ENCODE results near the gene SLC17A5.
"Not testable (repeated sequence)": the region's sequence is repeated elsewhere in the genome, so short reads cannot be mapped to it uniquely, and the experiment has no call there.

The SLC17A5 gene

DNA sequence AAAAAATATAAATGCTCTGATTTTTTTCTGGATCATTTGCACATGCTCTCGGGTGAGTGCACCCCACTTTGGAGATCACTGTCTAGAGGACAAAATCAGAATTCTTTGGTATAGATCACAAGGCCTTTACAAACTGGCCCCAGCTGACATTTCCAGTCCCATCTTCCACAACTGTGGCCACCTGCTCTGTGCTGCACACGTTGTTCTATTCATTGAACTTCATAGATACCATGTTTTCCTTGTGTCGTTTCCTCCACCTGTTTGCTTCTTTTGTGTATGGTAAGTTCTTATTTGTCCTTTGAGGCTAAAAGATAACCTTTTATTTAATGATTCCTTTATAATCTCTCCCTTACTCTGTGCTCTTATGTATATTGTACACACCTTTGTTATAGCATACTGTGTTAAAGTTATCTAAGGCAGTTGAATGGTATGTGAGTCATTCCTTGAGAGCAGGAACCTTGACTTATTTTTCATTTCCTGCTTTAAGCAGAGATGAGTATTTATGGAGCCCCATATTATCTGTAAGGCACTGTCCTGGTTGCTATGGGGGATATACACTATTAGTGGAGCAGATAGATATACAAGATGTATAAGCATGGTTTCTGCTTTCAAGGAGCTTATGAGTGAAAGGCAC, 12.0 kb upstream of the SLC17A5 start:
- no peak for DNase-seq (ENCODE audit: low read depth in 3 of 3)

DNA sequence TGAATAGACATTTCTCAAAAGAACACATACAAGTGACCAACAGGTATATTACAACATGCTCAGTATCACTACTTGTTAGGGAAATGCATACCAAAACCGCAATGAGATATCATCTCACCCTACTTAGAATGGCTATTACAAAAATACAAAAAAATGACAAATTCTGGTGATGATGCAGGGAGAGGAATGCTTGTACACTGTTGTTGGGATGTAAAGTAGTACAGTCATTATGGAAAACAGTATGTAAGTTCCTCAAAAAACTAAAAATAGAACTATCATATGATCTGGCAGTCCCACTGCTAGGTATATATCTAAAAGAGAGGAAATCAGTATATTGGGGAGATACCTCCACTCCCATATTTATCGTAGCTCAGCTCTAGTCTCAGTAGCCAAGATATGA, 10.9 kb upstream of the SLC17A5 start:
- DNase-seq (ENCODE audit: low read depth in 3 of 3), result no peak

DNA sequence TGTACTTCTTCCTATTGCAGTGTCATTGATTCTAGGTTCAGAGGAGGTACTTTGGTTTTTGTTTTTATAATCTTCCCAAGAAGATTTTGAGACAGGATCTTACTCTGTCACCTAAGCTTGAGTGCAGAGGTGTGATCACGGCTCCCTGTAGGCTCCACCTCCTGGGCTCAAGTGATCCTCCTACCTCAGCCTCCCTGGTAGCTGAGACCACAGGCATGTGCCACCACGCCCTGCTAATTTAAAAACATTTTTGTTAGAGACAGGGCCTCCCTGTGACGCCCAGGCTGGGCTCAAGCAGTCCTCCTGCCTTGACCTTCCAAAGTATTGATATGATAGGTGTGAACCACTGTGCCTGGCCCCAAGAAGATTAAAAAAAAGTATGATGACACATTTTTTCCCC, 3.4 kb upstream of the SLC17A5 start:
- no peak for DNase-seq (ENCODE audit: low read depth in 3 of 3)

DNA sequence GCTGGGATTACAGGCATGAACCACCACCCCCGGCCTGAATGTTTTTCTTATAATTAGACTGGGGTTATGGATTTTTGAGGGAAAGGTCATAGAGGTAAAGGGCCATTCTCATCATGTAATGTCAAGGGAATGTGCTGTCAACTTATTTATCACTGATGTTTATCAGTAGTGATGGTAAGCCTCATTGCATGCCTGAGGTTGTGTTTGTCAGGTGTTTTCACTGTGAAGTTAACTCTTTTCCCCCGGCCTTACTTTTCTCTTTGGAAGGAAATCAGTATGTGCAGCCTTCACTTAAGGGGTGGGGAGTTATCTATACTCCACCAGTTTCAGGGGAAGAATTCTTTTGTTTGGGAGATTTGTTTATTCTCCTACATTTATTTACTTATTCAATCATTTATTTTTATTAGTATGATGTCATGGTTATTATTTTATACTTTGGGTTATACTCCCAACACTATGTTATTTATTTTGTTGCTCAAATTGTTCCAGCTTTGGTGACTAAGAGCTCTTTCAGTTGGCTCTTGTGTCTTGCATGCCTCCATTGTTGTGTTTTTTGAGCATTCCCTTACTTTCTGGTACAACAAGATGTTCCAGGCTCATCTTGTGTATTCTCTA, 2.8 kb upstream of the SLC17A5 start:
- no peak for DNase-seq (ENCODE audit: low read depth in 3 of 3)

DNA sequence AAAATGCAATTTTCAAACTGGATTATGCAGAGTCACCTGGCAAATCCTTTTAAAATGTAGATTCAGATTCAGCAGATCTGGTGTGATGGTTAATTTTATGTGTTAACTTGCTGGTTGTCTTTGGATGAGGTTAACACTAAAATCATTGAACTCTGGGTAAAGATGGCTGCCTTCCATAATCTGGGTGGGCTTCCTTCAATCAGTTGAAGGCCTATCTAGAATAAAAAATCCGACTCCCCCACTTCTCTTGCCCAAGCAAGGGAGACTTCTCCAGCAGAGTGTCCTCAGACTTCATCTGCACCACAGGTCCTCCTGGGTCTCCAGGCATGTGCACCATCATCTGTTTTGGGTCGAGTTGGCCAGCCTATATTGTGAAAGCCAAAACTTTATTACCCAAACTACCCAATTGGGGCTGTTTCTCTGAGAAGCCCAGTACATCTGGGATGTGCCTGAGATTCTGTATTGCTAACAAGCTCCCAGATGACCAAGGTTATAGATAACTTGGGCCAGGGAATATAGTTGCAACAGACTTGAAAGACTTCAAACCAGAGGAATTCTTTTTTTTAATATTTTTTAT, 1.6 kb upstream of the SLC17A5 start:
- DNase-seq (ENCODE audit: low read depth in 3 of 3), result no peak

DNA sequence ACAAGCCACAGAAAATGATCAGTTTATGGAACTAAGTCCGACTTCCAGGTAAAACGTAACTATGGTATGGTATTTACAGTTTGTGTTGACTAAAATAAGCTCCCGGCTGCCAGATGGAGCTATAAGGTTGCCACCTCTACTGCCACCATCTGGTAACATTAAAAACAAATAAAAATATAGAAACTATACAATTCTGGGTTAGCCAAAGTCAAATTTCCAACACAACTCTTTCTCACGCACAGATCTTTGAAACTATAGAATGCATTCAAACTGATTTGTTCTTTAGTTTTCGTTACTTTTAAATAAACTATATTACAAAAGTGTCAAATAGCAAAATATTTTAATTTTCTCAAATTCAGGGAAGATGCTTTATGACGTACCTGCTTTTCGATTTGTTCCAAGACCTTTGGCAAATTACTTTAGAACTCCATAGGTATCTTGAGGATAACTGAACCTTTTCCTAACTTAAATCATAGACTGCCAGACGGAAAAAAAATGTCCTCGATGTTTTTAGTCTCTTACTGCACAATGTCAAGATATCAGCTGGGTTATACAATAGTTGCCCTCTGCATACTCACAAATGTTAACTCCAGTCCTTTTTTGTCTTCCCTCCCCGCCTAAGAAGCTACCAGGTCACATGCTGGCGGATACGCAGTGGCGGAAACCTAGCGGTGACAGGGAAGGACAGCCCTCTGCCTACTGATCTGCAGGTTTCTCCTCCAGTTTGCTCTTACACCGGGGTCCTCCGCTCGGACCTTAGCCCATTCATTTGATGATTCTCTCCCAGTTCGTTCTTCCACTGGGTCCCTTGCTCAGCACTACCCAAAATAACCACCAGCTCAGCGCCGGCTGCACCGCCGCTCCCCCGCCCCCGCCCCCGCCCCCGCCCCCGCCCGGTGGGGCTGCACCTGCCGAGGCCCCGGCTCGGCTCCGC, 888 bp downstream of the SLC17A5 start:
- DNase-seq (ENCODE audit: low read depth in 3 of 3), result peak; percentile 26 to 58 (median 27)

DNA sequence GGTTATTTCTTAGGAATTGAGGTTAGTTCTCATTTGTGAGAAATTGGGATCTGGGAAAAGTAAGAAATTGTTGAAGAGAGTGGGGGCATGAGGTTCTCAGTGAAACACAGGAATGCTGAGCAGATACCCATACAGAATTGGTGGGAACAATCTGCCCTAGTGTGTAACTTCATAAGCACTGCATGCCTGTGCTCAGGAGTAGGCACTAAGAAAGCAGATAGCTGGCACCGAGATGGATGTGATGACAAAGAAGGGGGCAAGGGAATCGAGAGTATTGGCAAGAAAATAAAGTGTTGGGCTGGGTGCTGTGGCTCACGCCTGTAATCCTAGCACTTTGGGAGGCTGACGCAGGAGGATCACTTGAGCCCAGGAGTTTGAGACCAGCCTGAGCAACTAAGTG, 4.0 kb downstream of the SLC17A5 start:
- DNase-seq (ENCODE audit: low read depth in 3 of 3), result no peak

DNA sequence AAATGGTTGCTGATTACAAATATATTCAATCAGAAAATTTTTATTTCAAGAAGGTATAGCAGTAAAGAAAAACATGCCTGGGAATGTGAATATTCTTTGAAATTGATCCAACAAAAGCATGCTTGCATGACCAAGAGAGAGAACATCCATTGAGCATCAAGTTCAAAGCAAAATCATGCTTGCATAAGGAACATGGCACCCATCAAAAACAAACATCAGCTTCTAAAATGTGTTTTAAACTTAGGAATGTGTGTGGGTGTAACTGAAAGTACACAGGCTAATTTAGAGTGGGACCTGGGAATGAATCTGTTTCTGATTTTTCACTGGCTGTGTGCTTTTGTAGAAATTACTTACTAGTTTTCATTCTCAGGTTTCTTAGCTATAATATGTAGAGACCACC, 5.6 kb downstream of the SLC17A5 start:
- DNase-seq (ENCODE audit: low read depth in 3 of 3), result no peak

DNA sequence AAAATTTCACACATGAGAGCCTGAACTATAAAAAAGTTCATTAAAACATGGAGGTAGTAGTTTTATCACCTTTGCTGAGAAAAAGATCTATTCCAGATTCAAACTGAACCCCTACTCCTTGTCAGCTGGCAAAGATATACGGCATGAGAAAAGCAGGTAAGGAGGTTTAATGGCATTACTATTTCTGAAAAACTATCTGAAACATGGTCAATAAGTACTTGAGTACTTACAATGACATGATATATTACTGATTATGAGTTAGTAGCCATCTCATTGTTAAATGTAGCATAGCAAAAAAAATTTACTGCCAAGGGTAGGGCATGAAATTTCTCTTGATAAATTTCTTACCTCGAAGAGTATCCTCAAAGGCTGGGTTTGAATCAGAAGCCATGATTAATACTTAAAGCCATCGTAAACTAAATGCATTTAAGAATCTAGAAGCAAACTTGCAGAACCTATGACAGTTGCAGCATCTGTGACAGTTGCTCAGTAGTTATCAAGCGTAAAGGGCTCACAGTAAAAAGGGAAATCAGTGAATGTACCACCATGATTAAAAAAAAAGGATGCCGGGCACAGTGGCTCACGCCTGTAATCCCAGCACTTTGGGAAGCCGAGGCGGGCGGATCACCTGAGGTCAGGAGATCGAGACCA, 8.7 kb downstream of the SLC17A5 start:
- no peak for DNase-seq (ENCODE audit: low read depth in 3 of 3)

DNA sequence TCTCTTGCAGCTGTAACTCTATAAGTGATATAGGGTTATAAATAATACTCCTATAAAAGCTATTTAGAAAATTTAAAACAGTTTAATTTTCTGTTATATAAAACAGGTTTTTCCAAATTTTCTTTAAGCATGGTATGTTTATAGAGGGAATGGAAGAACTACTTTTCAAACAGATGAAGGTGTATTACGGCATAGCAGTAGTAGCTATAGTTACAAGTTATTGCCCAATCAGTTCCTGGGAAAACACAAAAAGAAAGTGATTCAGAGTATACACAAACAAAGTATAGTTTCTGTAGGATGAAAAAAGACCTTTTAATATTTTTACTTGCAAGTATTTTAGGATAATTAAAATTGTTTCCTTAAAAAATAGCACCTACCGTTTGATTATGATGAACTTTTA, 9.8 kb downstream of the SLC17A5 start:
- no peak for DNase-seq (ENCODE audit: low read depth in 3 of 3)

DNA sequence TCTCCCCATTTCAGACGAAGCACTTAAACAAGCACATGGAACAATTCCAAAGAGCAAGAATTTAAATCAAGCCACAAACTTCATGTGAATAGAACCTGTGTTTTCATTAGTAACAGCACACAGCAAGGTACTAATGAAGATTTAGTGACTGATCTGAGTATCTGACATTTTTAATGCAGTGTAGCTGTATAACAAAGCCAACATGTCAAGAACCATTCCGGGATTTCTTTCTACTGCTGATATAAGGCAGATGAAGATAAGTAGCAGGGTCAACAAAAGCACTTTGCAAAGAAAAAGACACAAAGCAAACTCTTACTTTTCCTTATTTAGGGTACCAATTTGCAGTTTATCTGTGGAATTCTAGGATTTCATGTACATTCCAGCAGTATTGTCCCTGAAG, 11.3 kb downstream of the SLC17A5 start:
- DNase-seq (ENCODE audit: low read depth in 3 of 3), result no peak

DNA sequence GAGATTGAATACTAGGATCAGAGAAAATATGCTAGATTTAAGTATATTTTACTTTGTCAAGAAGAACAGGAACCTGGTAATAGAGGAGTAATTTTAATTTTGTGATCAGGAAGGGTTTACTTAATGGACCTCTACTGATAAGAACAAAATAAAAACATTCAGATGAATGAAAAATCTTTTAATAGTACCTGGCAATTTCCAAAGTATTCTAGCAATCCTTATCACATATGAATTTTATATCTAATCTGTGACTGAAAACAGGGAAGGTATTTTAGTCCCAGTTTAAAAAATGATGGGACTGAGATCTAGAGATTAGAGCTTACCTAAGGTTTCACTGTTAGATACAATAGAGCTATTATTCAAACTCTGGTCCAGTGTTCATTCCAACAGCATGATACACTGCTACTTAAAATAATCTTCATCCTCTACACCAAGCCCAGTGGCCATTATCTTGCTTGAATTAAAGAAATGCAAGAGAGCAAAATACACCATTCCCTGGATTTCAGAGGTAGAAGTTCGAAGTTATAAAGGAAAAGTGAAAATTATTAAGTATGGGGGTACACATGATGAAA, 13.5 kb downstream of the SLC17A5 start:
- DNase-seq (ENCODE audit: low read depth in 3 of 3), result no peak

DNA sequence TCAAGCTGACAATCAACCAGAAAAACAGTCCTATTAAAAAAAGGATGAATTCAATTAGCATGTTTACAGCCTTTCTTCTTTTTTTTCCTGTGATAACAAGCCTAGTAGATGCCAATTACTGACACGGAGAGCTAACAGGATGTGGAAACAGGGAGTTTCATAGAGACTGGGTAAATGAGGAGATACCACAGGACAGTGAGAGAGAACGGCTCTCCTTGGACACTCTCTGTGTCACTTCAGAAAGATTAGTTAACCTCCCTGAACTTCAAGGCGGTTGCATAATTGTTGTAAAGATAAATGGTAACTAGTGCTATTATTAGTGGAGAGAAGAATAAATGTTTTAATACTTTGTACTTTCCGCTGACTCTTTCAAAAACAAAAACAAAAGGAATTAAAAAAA, 14.8 kb downstream of the SLC17A5 start:
- DNase-seq (ENCODE audit: low read depth in 3 of 3), result no peak

DNA sequence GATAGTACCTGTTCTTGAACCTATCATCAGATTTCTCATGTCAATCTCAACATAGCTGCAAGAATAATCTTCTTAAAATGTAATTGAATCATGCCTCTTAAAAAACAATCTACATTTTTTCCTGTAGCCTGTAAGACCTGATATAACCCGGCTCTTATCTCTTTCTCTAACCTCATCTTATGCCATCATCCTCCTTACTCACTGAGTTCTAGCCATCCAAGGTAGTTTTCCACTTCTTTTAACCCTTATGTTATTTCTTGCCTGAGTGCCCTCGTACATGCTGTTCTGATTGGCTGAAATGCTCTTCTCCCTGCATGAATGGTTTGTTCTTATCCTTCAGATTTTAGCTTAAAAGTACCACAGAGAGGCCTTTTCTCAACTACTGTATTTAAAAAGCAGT, 16.4 kb downstream of the SLC17A5 start:
- no peak for DNase-seq (ENCODE audit: low read depth in 3 of 3)

DNA sequence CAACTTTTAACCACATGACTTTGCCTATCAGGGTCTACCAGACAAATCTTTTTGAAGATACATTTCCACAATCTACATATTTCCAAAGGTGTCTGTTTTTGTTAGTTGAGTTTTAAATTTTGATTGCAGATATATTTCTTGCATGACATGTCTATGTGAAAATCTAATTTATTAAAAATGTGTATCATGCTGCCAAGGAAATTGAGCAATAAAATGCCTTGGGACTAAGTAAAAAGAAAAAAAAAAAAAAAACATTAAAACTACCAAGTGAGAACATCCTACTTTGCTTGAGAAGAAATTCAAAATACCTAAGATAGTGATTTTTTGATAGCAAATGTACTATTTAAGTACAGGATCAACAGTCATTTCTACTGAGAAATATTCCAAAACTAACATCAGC, 17.7 kb downstream of the SLC17A5 start:
- DNase-seq (ENCODE audit: low read depth in 3 of 3), result no peak

DNA sequence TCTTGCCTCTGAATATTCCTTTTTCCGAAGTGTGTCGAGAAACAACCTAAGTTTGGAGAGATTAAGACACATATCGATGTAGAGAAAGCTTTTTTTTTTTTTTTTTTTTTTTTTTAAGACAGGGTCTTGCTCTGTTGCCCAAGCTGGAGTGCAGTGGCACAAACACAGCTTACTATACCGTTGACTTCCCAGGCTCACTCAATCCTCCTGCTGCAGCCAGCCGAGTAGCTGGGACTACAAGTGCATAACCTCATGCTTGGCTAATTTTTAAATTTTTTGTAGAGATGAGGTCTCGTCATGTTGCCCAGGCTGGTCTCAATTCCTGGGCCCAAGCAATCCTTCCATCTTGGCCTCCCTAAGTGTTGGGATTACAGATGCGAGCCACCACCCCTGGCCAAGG, 21.4 kb downstream of the SLC17A5 start:
- DNase-seq (ENCODE audit: low read depth in 3 of 3), result no peak

DNA sequence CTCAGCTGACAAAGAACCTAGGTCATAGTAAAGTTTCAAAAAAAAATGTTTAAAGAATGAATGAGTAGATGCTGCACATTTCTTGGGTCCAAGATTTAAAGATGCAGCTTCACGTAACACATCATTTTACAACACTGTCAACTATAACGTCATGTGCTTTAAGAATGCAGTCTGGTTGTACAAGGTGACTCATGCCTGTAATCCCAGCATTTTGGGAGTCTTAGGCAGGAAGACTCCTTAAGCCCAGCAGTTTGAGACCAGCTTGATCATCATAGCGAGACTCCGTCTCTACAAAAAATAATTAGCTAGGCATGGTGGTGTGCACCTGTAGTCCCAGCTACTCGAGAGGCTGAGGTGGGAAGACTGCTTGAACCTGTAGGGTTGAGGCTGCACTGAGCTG, 21.9 kb downstream of the SLC17A5 start:
- no peak for DNase-seq (ENCODE audit: low read depth in 3 of 3)

DNA sequence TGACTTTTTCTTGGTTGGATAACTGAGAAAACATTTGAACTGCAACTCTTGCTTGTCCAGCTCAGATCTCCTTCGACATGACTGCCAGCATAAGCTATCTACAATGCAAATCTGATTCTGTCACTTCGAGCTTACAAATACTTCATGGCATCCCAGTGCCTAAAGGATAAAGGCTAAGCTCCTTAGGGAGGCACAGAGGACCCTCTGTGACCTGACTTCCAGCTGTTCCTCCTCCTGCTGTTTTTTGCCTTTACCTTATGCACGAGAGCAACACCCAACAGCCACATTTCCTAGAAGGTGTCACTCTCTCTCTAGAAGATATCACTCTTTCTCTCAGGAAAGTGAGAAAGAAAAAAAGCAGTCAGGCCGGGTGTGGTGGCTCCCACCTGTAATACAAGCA, 23.4 kb downstream of the SLC17A5 start:
- DNase-seq (ENCODE audit: low read depth in 3 of 3), result no peak

DNA sequence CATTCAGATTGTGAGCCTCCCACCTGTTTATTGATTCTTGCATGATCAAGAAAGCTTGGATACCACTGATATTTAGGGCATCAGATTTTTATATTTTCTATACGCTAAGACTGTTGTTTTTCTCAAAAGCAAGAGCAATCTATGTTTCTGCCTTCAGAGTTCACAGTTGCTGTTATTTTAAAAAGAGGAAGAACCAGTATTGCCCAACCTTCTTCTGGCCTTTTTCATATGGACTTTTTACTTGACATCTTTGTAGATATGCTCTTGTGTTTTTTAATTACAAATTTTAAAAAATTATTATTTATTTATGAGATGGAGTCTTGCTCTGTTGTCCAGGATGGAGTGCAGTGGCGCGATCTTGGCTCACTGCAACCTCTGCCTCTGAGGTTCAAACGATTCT, 28.9 kb downstream of the SLC17A5 start:
- DNase-seq (ENCODE audit: low read depth in 3 of 3), result no peak

DNA sequence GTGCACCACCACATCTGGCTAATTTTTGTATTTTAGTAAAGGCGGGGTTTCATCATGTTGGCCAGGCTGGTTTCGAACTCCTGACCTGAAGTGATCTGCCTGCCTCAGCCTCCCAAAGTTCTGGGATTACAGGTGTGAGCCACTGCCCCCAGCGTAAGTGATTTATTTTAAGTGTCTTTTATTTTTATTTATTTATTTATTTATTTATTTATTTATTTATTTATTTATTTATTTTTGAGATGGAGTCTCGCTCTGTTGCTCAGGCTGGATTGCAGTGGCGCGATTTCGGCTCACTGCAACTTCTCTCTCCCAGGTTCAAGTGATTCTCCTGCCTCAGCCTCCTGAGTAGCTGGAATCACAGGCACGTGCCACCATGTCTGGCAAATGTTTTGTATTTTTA, 30.3 kb downstream of the SLC17A5 start:
- not testable (repeated sequence) for DNase-seq (ENCODE audit: low read depth in 3 of 3)

DNA sequence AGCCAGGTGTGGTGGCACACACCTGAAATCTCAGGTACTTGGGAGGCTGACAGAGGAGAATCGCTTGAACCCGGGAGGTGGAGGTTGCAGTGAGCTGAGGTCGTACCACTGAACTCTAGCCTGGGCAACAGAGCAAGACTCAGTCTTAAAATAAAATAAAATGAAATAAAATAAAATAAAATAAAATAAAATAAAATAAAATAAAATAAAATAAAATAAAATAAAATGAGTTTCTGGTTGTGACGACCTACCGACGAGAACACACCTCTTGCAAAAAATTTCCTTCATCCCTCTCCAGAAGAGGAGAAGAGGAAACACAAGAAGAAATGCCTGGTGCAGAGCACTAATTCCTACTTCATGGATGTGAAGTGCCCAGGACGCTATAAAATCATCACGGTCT, 35.7 kb downstream of the SLC17A5 start:
- DNase-seq (ENCODE audit: low read depth in 3 of 3), result not testable (repeated sequence)

DNA sequence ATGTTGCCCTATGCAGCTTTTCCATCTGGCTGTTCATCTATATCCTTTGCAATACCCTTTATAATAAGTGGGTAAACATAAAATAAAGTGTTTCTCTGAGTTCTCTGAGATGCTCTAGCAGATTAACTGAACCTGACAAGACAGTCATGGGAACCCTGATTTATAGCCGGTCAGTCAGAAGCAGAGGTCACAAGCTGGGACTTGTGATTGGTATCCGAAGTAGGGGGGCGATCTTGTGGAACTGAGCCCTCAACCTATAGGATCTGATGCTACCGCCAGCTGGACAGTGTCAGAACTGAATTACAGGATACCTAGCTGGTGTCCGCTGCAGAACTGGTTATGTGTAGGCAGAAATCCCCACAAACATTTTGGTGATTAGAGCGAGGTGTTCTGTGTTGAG, 39.0 kb downstream of the SLC17A5 start:
- no peak for DNase-seq (ENCODE audit: low read depth in 3 of 3)
